Neuronal stem cell (in vitro differentiated cells): ENCODE results near the gene PTGES3.

ENCODE experiments used
- DNase-seq: peaks from one replicate; pipeline ENCODE4 v3.0.0-alpha.2; 2013; ENCODE audit warnings: low spot score
- H2AFZ ChIP-seq: one replicate; pipeline ENCODE4 v1.6.1; 2013; ENCODE audit warnings: mild to moderate bottlenecking, low read length, inconsistent platforms
- H2AK5ac ChIP-seq: 2 replicates; pipeline ENCODE4 v1.6.1; 2013; ENCODE audit warnings: low read depth, mild to moderate bottlenecking, inconsistent platforms, low read length, moderate library complexity, mixed read lengths
- H2BK120ac ChIP-seq: 2 replicates; pipeline ENCODE4 v1.6.1; 2013; ENCODE audit warnings: low read depth, mild to moderate bottlenecking, inconsistent platforms, low read length, moderate library complexity, mixed read lengths
- H2BK12ac ChIP-seq: one replicate; pipeline ENCODE4 v1.6.1; 2013; ENCODE audit warnings: low read length, inconsistent platforms
- H2BK15ac ChIP-seq: 2 replicates; pipeline ENCODE4 v1.6.1; 2013; ENCODE audit warnings: mild to moderate bottlenecking, low read length, inconsistent platforms, mixed read lengths
- H2BK5ac ChIP-seq: one replicate; pipeline ENCODE4 v1.6.1; 2013; ENCODE audit warnings: inconsistent platforms, mild to moderate bottlenecking, low read length, moderate library complexity
- H3K14ac ChIP-seq: one replicate; pipeline ENCODE4 v1.6.1; 2013; ENCODE audit warnings: low read length, inconsistent platforms
- H3K18ac ChIP-seq: 2 replicates; pipeline ENCODE4 v1.6.1; 2013; ENCODE audit warnings: low read length, inconsistent platforms
- H3K23ac ChIP-seq: 2 replicates; pipeline ENCODE4 v1.6.1; 2013; ENCODE audit warnings: low read depth, mild to moderate bottlenecking, mixed read lengths, low read length, inconsistent platforms; ENCODE audit not compliant: poor library complexity
- H3K27ac ChIP-seq: replicated peaks from 3 replicates; pipeline ENCODE4 v1.5.1; 2013; ENCODE audit warnings: low read length, inconsistent platforms
- H3K27me3 ChIP-seq, 3 experiments: 2 replicates each; pipeline ENCODE4 v1.6.1; 2013; ENCODE audit warnings: low read length in 3 of 3, mild to moderate bottlenecking in 2 of 3, inconsistent platforms in 1 of 3, low read depth in 1 of 3, mixed read lengths in 1 of 3, moderate library complexity in 1 of 3; ENCODE audit not compliant: control insufficient read depth in 3 of 3, insufficient read depth in 3 of 3
- H3K36me3 ChIP-seq, 2 donors: replicated peaks in 1 of 2; 2 replicates each; pipeline ENCODE4 v1.6.1; 2013; ENCODE audit warnings: low read length in 2 of 2; ENCODE audit not compliant: control insufficient read depth in 2 of 2, insufficient read depth in 2 of 2
- H3K4ac ChIP-seq: 2 replicates; pipeline ENCODE4 v1.6.1; 2013; ENCODE audit warnings: inconsistent platforms, mild to moderate bottlenecking, low read length, moderate library complexity
- H3K4me1 ChIP-seq, 2 donors: 1 replicate in 1 of 2; 2 replicates in 1 of 2; pipeline ENCODE4 v1.6.1; 2013; ENCODE audit warnings: low read length in 2 of 2, low read depth in 1 of 2; ENCODE audit not compliant: control insufficient read depth in 2 of 2, insufficient read depth in 1 of 2
- H3K4me2 ChIP-seq: one replicate; pipeline ENCODE4 v1.6.1; 2013; ENCODE audit warnings: mild to moderate bottlenecking, low read length, inconsistent platforms; ENCODE audit not compliant: insufficient read depth, poor library complexity, severe bottlenecking
- H3K4me3 ChIP-seq, 2 donors: 2 replicates each; pipeline ENCODE4 v1.5.1; 2013; ENCODE audit warnings: low read length in 2 of 2, mild to moderate bottlenecking in 2 of 2, inconsistent platforms in 1 of 2, moderate library complexity in 1 of 2
- H3K79me1 ChIP-seq: one replicate; pipeline ENCODE4 v1.6.1; 2013; ENCODE audit warnings: low read depth, mild to moderate bottlenecking, inconsistent platforms, low read length, moderate library complexity
- H3K9ac ChIP-seq: one replicate; pipeline ENCODE4 v1.6.1; 2013; ENCODE audit warnings: mild to moderate bottlenecking, low read depth, low read length, inconsistent platforms; ENCODE audit not compliant: poor library complexity
- H3K9me3 ChIP-seq, 2 donors: replicated peaks in 1 of 2; 2 replicates each; pipeline versions ENCODE3 to v1.6.1; 2013; ENCODE audit warnings: low read length in 2 of 2, mild to moderate bottlenecking in 2 of 2, inconsistent platforms in 1 of 2, low read depth in 1 of 2, mixed read lengths in 1 of 2, moderate library complexity in 1 of 2; ENCODE audit not compliant: control insufficient read depth in 2 of 2, insufficient read depth in 1 of 2
- H4K8ac ChIP-seq: one replicate; pipeline ENCODE4 v1.6.1; 2013; ENCODE audit warnings: low read depth, mild to moderate bottlenecking, inconsistent platforms, low read length, moderate library complexity
- H4K91ac ChIP-seq: one replicate; pipeline ENCODE4 v1.6.1; 2013; ENCODE audit warnings: low read length, low read depth, mild to moderate bottlenecking, inconsistent platforms; ENCODE audit not compliant: poor library complexity
- WGBS, 2 donors: extraction: QIAGEN DNeasy Blood & Tissue Kit; methylation state at CpG; one replicate each; pipeline ENCODE4 v1.1.7; 2013; ENCODE audit warnings: missing lambda C conversion rate in 2 of 2, mixed read lengths in 1 of 2; ENCODE audit not compliant: insufficient read length in 2 of 2, insufficient replicate concordance in 1 of 2; ENCODE audit errors: extremely low coverage in 2 of 2; 5-methylcytosine and 5-hydroxymethylcytosine counted together

PTGES3 gene

DNA sequence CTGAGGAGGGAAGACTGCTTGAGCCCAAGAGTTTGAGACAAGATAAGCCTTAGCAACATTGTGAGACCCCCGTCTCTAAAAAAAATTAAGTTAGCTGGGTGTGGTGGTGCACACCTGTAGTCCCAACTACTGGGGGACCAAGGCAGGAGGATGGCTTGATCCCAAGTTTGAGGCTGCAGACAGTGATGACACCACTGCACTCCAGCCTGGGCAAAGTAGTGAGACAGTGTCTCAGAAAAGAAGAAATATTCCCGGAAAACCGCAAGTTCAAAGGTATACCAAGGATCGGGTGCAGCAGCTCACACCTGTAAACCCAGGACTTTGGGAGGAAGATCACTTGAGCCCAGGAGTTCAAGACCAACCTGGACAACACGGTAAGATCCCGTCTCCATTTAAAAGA, 5.8 kb downstream of the PTGES3 start:
- no peak overlapping the region for H3K14ac ChIP-seq
- no peak overlapping the region for H3K18ac ChIP-seq
- H3K4me1 ChIP-seq: no peaks in the 10 kb centered on the region
- no peak for DNase-seq
- no peak overlapping the region for H4K8ac ChIP-seq
- H3K4me3 ChIP-seq: no peak overlapping the region
- H3K27ac ChIP-seq: no peak overlapping the region
- H2AFZ ChIP-seq: no peak overlapping the region
- H4K91ac ChIP-seq: no peak overlapping the region
- H3K79me1 ChIP-seq: peaks cover 11% of the 10 kb centered on the region
- peaks cover 0 to 17% of the 10 kb centered on the region in 2 donors for H3K9me3 ChIP-seq
- H2BK12ac ChIP-seq: no peak overlapping the region
- no peak overlapping the region for H2BK120ac ChIP-seq
- H3K4me2 ChIP-seq: no peak overlapping the region
- peaks cover 8 to 90% of the 10 kb centered on the region in 2 donors for H3K36me3 ChIP-seq
- WGBS, 2 donors: no CpG with 5 or more reads among the region's 6 CpGs
- H3K23ac ChIP-seq: no peak overlapping the region
- no peak overlapping the region for H3K9ac ChIP-seq
- no peak overlapping the region for H2AK5ac ChIP-seq
- H3K4ac ChIP-seq: no peak overlapping the region
- no peak overlapping the region for H2BK15ac ChIP-seq
- no peaks in the 10 kb centered on the region for H3K27me3 ChIP-seq
- H2BK5ac ChIP-seq: no peak overlapping the region

DNA sequence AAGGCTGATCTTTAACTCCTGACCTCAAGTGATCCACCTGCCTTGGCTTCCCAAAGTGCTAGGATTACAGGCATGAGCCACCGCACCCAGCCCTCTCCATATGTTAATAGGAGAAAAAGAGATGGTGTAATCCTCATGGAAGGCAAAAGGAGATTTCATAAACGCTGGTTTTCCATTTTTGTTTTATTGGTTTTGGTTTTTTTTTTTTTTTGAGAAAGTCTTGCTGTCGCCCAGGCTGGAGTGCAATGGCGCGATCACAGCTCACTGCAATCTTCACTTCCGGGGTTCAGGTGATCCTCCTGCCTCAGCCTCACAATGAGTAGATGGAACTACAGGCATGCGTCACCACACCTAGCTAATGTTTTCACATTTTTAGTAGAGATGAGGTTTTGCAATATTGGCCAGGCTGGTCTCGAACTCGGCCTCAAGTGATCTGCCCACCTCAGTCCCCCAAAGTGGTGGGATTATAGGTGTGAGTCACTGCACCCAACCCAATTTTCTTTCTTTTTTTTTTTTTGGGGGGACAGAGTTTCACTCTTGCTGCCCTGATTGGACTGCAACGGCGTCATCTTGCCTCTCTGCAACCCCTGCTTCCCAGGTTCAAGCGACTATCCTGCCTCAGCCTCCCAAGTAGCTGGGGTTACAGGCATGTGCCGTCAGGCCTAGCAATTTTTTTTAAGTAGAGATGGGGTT, 8.1 kb downstream of the PTGES3 start:
- no CpG with 5 or more reads among the region's 13 CpGs for WGBS, 2 donors
- no peak for DNase-seq

GRCh38 chr12:56678852-56679251, 9.2 kb downstream of the PTGES3 start:
- H3K9ac ChIP-seq: no peak overlapping the region
- no peak overlapping the region for H2AK5ac ChIP-seq
- H2BK15ac ChIP-seq: no peak overlapping the region
- H2AFZ ChIP-seq: no peak overlapping the region
- no peak overlapping the region for H3K14ac ChIP-seq
- H3K18ac ChIP-seq: no peak overlapping the region
- no peak overlapping the region for H3K4me3 ChIP-seq
- H2BK120ac ChIP-seq: no peak overlapping the region
- H3K4ac ChIP-seq: no peak overlapping the region
- no peak overlapping the region for H3K27ac ChIP-seq
- H3K36me3 ChIP-seq: peaks cover 9 to 91% of the 10 kb centered on the region in 2 donors
- H2BK12ac ChIP-seq: no peak overlapping the region
- H2BK5ac ChIP-seq: no peak overlapping the region
- no peak overlapping the region for H3K4me2 ChIP-seq
- no peak overlapping the region for H4K8ac ChIP-seq
- H3K27me3 ChIP-seq: no peaks in the 10 kb centered on the region
- H3K23ac ChIP-seq: no peak overlapping the region
- H3K79me1 ChIP-seq: peaks cover 16% of the 10 kb centered on the region
- no peak for DNase-seq
- H4K91ac ChIP-seq: no peak overlapping the region
- no CpG with 5 or more reads among the region's 2 CpGs for WGBS, 2 donors
- H3K9me3 ChIP-seq: peaks cover 0 to 4% of the 10 kb centered on the region in 2 donors
- H3K4me1 ChIP-seq: no peaks in the 10 kb centered on the region

More for the DNA sequence above, 8.1 kb downstream of the PTGES3 start:
- Histone ChIP-seq H3K4me3 (no peak overlapping the region), H3K9ac (no peak overlapping the region), H3K23ac (no peak overlapping the region), H3K27ac (no peak overlapping the region), H2BK5ac (no peak overlapping the region), H3K4ac (no peak overlapping the region), H3K4me2 (no peak overlapping the region), H2BK12ac (no peak overlapping the region), H3K36me3 (peaks cover 9 to 95% of the 10 kb centered on the region in 2 donors), H3K79me1 (peaks cover 16% of the 10 kb centered on the region), H3K27me3 (no peaks in the 10 kb centered on the region), H3K9me3 (peaks cover 0 to 12% of the 10 kb centered on the region in 2 donors), H4K8ac (no peak overlapping the region), H2BK120ac (no peak overlapping the region), H3K14ac (no peak overlapping the region), H2BK15ac (no peak overlapping the region), H3K4me1 (no peaks in the 10 kb centered on the region), H3K18ac (no peak overlapping the region), H4K91ac (no peak overlapping the region), H2AK5ac (no peak overlapping the region), H2AFZ (no peak overlapping the region)

DNA sequence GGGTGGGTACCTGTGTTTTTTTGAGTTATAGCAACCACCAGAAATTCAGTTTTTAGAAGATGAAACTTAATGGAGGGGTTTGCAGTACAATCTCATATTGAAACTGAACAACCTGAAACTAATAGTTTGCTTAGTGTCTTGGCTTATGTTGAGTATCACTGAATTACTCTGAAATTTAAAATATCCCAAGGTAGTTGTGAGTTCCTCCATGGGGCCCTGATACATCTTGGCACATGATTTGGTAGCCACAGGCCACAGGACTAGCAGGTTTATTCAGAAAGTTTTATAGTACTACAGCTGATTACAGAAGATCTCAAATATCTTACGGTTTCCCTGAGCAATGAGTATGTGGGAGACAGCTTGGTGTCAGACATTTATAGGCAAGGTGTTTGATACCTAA, 10.4 kb downstream of the PTGES3 start:
- H3K79me1 ChIP-seq: peaks cover 16% of the 10 kb centered on the region
- no peak overlapping the region for H3K4ac ChIP-seq
- peaks cover 0 to under 1% of the 10 kb centered on the region in 2 donors for H3K9me3 ChIP-seq
- H3K9ac ChIP-seq: no peak overlapping the region
- H3K14ac ChIP-seq: no peak overlapping the region
- no peak overlapping the region for H2BK5ac ChIP-seq
- H3K27me3 ChIP-seq: no peaks in the 10 kb centered on the region
- H4K91ac ChIP-seq: no peak overlapping the region
- WGBS, 2 donors: no CpG with 5 or more reads among the region's 1 CpG
- H3K4me1 ChIP-seq: no peaks in the 10 kb centered on the region
- no peak overlapping the region for H4K8ac ChIP-seq
- no peak overlapping the region for H2BK15ac ChIP-seq
- H3K18ac ChIP-seq: no peak overlapping the region
- DNase-seq: no peak
- peaks cover 9 to 91% of the 10 kb centered on the region in 2 donors for H3K36me3 ChIP-seq
- H3K4me3 ChIP-seq: no peak overlapping the region
- no peak overlapping the region for H2BK120ac ChIP-seq
- no peak overlapping the region for H2AFZ ChIP-seq
- H3K27ac ChIP-seq: no peak overlapping the region
- no peak overlapping the region for H2AK5ac ChIP-seq
- H2BK12ac ChIP-seq: no peak overlapping the region
- H3K23ac ChIP-seq: no peak overlapping the region
- no peak overlapping the region for H3K4me2 ChIP-seq
